Transverse colon (tissue), 4 donors: Measurements from ENCODE around the gene ZNF462. TPM values are rescaled to one million over a fixed set of nuclear protein-coding genes. Genes with fewer than 3 reads are reported as not detected.

ENCODE experiments used
- DNase-seq: peaks from one replicate; pipeline ENCODE4 v3.0.0-alpha.2; 2019
- H3K27ac ChIP-seq, 4 donors: fragments of 200-600 bp; sonication (generic); 2 replicates each; pipeline ENCODE4 v1.5.1; 2016 to 2018; ENCODE audit warnings: inconsistent platforms in 4 of 4
- H3K27me3 ChIP-seq: fragments of 200-600 bp; sonication (generic); 2 replicates; pipeline ENCODE4 v1.5.1; 2017; ENCODE audit warnings: inconsistent platforms
- H3K36me3 ChIP-seq, 4 donors: fragments of 200-600 bp; sonication (generic); 2 replicates each; pipeline ENCODE4 v1.5.1; 2017 to 2019; ENCODE audit warnings: inconsistent platforms in 4 of 4
- H3K4me1 ChIP-seq, 4 donors: fragments of 200-600 bp; sonication (generic); 2 replicates each; pipeline ENCODE4 v1.5.1; 2017 to 2020; ENCODE audit warnings: inconsistent platforms in 4 of 4
- H3K4me3 ChIP-seq, 4 donors: fragments of 200-600 bp; sonication (generic); 1 replicate in 1 of 4; 2 replicates in 3 of 4; pipeline versions ENCODE4 v1.5.1 to v1.6.1; 2017 to 2019; ENCODE audit warnings: inconsistent platforms in 4 of 4
- H3K9me3 ChIP-seq, 2 donors: fragments of 200-600 bp; sonication (generic); 2 replicates each; pipeline ENCODE4 v1.5.1; 2017 to 2019; ENCODE audit warnings: inconsistent platforms in 2 of 2
- CTCF ChIP-seq, 5 experiments: fragments of 200-600 bp in 3 of 5; fragments of 450-650 bp in 2 of 5; sonication (generic) in 3 of 5; IDR thresholded peaks; 1 replicate in 2 of 5; 2 replicates in 3 of 5; pipeline ENCODE4 v1.5.1; 2016 to 2017; ENCODE audit warnings: antibody characterized with exemption in 5 of 5, inconsistent platforms in 3 of 5, mild to moderate bottlenecking in 2 of 5, moderate library complexity in 1 of 5
- EP300 ChIP-seq: sonication (generic); formaldehyde crosslinking; IDR thresholded peaks from one replicate; pipeline ENCODE4 v1.6.1; 2017; ENCODE audit warnings: antibody characterized with exemption, low read depth
- POLR2A ChIP-seq: fragments of 450-650 bp; IDR thresholded peaks from one replicate; pipeline ENCODE4 v1.6.1; 2016; ENCODE audit warnings: antibody characterized with exemption, mild to moderate bottlenecking, moderate library complexity
- POLR2AphosphoS5 ChIP-seq, 3 donors: sonication (generic); formaldehyde crosslinking; IDR thresholded peaks; one replicate each; pipeline ENCODE4 v1.6.1; 2016; ENCODE audit warnings: antibody characterized with exemption in 3 of 3
- whole genome bisulfite sequencing, 2 donors: methylation state at CpG; one replicate each; pipeline ENCODE4 v1.1.5; 2018; ENCODE audit warnings: low coverage in 1 of 2; 5-methylcytosine and 5-hydroxymethylcytosine counted together
- in situ Hi-C, 4 donors: fragments of 200-750 bp; cut with MboI; loops; one replicate each; pipeline versions ENCODE4 v1.15.0 to v1.15.1; 2017; ENCODE audit warnings: low sequenced_read_pairs in 3 of 4, low pct_ligation_motif_present in 1 of 4, low pct_unique_long_range_greater_than_20kb in 1 of 4
- intact Hi-C: fragments of 100-400 bp; cut with DNase I; formaldehyde crosslinking; loops from one replicate; pipeline ENCODE4 v1.15.1; 2023; ENCODE audit warnings: low total_unique reads
- total RNA-seq, 4 donors: library from RNA; depleted of rRNA; stranded (reverse); fragments of >200 nt; gene quantifications; one replicate each; pipeline ENCODE4 v1.1.0, GENCODE V29; 2016

The ZNF462 gene
- total RNA-seq, 4 donors from 2014 or later = 17.5 to 28.7 (median 22.9) TPM

- DNase-seq = no peak
- in situ Hi-C loops (no loop called here), intact Hi-C loops (no loop called here)
- Histone ChIP-seq H3K4me1 (no peaks in the 10 kb centered on the region), H3K27me3 (no peaks in the 10 kb centered on the region), H3K9me3 (no peaks in the 10 kb centered on the region), H3K36me3 (peaks cover 0 to 36% (median 14%) of the 10 kb centered on the region in 4 donors), H3K4me3 (no peak overlapping the region), H3K27ac (no peak overlapping the region)
- TF ChIP-seq POLR2AphosphoS5 (IDR thresholded peaks at IDR 0.05) (no peak), CTCF (IDR thresholded peaks at IDR 0.05) (no peak), POLR2A (no peak), EP300 (no peak)
- 90 to 100% methylated on average over 2 of the region's 2 CpGs for WGBS, 2 donors
These were observed 111.4 kb downstream of the ZNF462 start for GRCh38 chr9:106974341-106974740.

- Histone ChIP-seq H3K9me3 (no peaks in the 10 kb centered on the region), H3K4me3 (no peak overlapping the region), H3K4me1 (no peaks in the 10 kb centered on the region), H3K36me3 (peaks cover 0 to 36% (median 14%) of the 10 kb centered on the region in 4 donors), H3K27me3 (no peaks in the 10 kb centered on the region), H3K27ac (no peak overlapping the region)
- intact Hi-C loops (no loop called here), in situ Hi-C loops (no loop called here)
- no peak for DNase-seq
- TF ChIP-seq POLR2AphosphoS5 (IDR thresholded peaks at IDR 0.05) (no peak), CTCF (IDR thresholded peaks at IDR 0.05) (no peak), POLR2A (no peak)
- WGBS, 2 donors = 91% methylated on average over 5 of the region's 5 CpGs
These were observed 113.8 kb downstream of the ZNF462 start for GRCh38 chr9:106976772-106977171.

GRCh38 chr9:106980551-106981101 is 117.7 kb downstream of the ZNF462 start:
- in situ Hi-C loops (no loop called here), intact Hi-C loops (no loop called here)
- no peak for TF ChIP-seq POLR2AphosphoS5 (IDR thresholded peaks at IDR 0.05)
- TF ChIP-seq CTCF (IDR thresholded peaks at IDR 0.05) = no peak
- TF ChIP-seq EP300 = no peak
- no peak for TF ChIP-seq POLR2A
- Histone ChIP-seq H3K4me1 (no peaks in the 10 kb centered on the region), H3K4me3 (no peak overlapping the region), H3K9me3 (no peaks in the 10 kb centered on the region), H3K36me3 (peaks cover 0 to 14% (median 2%) of the 10 kb centered on the region in 4 donors), H3K27ac (no peak overlapping the region), H3K27me3 (no peaks in the 10 kb centered on the region)
- 58% methylated on average over 2 of the region's 2 CpGs; no CpG with 5 or more reads in 1 of the 2 donors for WGBS, 2 donors
- DNase-seq = no peak

- 76 to 89% methylated on average over 8 to 10 of the region's 10 CpGs for WGBS, 2 donors
- Histone ChIP-seq H3K9me3 (no peaks in the 10 kb centered on the region), H3K27ac (no peak overlapping the region), H3K36me3 (peaks cover 0 to 13% (median 2%) of the 10 kb centered on the region in 4 donors), H3K4me1 (no peaks in the 10 kb centered on the region), H3K27me3 (no peaks in the 10 kb centered on the region), H3K4me3 (no peak overlapping the region)
- in situ Hi-C loops = no loop called here
- intact Hi-C loops = no loop called here
- no peak for DNase-seq
- TF ChIP-seq POLR2A (no peak), POLR2AphosphoS5 (IDR thresholded peaks at IDR 0.05) (no peak), EP300 (no peak), CTCF (IDR thresholded peaks at IDR 0.05) (no peak)
These were observed 118.7 kb downstream of the ZNF462 start for GRCh38 chr9:106981396-106982287.
